Measurements from ENCODE around the gene MPRIP. TPM values are rescaled to one million over a fixed set of nuclear protein-coding genes. Genes with fewer than 3 reads are reported as not detected.

Gene MPRIP
- polyA plus RNA-seq, 1 donor from 2014 or later, result 47.3 TPM

DNA sequence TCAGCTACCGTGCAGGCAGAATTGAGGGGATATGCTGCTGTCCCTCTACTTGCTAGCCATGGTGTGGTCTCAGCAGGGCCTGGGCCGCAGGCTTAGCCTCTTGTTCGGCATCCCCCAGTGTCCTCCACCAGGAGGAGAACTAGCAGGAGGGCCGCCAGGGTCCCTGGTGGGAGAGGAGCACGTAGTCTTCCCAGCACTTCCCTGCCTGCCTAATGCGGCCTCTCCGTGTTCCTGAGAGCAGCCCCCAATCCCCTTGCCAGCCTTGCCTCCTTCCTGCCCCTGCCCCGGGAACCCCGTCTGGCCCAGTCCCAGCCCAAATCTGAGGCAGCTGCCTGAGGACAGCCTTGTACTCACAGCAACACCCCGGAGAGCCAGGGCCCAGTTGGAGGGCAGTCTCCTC is 125.7 kb downstream of the MPRIP start:
- Histone ChIP-seq H3F3A (ENCODE audit: insufficient read depth, low read length, poor library complexity, severe bottlenecking) (no peaks in the 10 kb centered on the region), H3K27ac (ENCODE audit: low read length) (no peak overlapping the region), H3K27me3 (ENCODE audit: insufficient read depth, low read depth, low read length) (no peaks in the 10 kb centered on the region), H3K4me2 (ENCODE audit: low read length) (no peak overlapping the region), H3K79me2 (replicated peaks; ENCODE audit: insufficient read depth, low read length) (no peaks in the 10 kb centered on the region), H3K9me3 (ENCODE audit: low read length) (no peaks in the 10 kb centered on the region), H3K9ac (ENCODE audit: low read length) (no peak overlapping the region), H2AFZ (ENCODE audit: low read depth, low read length) (no peak overlapping the region), H3K4me3 (ENCODE audit: low read length) (no peak overlapping the region), H3K36me3 (ENCODE audit: insufficient read depth, low read length) (no peaks in the 10 kb centered on the region), H3K9me2 (ENCODE audit: insufficient read depth, low read length) (no peaks in the 10 kb centered on the region), H4K20me1 (ENCODE audit: insufficient read depth) (no peaks in the 10 kb centered on the region)
- no peak for TF ChIP-seq RAD21 (conservative IDR thresholded peaks at IDR 0.05)
- TF ChIP-seq, protein P1, sequence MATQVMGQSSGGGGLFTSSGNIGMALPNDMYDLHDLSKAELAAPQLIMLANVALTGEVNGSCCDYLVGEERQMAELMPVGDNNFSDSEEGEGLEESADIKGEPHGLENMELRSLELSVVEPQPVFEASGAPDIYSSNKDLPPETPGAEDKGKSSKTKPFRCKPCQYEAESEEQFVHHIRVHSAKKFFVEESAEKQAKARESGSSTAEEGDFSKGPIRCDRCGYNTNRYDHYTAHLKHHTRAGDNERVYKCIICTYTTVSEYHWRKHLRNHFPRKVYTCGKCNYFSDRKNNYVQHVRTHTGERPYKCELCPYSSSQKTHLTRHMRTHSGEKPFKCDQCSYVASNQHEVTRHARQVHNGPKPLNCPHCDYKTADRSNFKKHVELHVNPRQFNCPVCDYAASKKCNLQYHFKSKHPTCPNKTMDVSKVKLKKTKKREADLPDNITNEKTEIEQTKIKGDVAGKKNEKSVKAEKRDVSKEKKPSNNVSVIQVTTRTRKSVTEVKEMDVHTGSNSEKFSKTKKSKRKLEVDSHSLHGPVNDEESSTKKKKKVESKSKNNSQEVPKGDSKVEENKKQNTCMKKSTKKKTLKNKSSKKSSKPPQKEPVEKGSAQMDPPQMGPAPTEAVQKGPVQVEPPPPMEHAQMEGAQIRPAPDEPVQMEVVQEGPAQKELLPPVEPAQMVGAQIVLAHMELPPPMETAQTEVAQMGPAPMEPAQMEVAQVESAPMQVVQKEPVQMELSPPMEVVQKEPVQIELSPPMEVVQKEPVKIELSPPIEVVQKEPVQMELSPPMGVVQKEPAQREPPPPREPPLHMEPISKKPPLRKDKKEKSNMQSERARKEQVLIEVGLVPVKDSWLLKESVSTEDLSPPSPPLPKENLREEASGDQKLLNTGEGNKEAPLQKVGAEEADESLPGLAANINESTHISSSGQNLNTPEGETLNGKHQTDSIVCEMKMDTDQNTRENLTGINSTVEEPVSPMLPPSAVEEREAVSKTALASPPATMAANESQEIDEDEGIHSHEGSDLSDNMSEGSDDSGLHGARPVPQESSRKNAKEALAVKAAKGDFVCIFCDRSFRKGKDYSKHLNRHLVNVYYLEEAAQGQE (IDR thresholded peaks at IDR 0.05; ENCODE audit: borderline replicate concordance), result no peak
- no peak for TF ChIP-seq SMC3 (conservative IDR thresholded peaks at IDR 0.05; ENCODE audit: poor library complexity)
- no peak for TF ChIP-seq EP300 (conservative IDR thresholded peaks at IDR 0.05; ENCODE audit: poor library complexity, severe bottlenecking)
- no peak for TF ChIP-seq EZH2 (IDR thresholded peaks at IDR 0.05; ENCODE audit: borderline replicate concordance, insufficient read depth, low read length, poor library complexity, severe bottlenecking)
- TF ChIP-seq, protein P2, sequence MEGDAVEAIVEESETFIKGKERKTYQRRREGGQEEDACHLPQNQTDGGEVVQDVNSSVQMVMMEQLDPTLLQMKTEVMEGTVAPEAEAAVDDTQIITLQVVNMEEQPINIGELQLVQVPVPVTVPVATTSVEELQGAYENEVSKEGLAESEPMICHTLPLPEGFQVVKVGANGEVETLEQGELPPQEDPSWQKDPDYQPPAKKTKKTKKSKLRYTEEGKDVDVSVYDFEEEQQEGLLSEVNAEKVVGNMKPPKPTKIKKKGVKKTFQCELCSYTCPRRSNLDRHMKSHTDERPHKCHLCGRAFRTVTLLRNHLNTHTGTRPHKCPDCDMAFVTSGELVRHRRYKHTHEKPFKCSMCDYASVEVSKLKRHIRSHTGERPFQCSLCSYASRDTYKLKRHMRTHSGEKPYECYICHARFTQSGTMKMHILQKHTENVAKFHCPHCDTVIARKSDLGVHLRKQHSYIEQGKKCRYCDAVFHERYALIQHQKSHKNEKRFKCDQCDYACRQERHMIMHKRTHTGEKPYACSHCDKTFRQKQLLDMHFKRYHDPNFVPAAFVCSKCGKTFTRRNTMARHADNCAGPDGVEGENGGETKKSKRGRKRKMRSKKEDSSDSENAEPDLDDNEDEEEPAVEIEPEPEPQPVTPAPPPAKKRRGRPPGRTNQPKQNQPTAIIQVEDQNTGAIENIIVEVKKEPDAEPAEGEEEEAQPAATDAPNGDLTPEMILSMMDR (IDR thresholded peaks at IDR 0.05; ENCODE audit: poor library complexity, severe bottlenecking), result no peak
- no peak for TF ChIP-seq MXI1 (conservative IDR thresholded peaks at IDR 0.05; ENCODE audit: poor library complexity, severe bottlenecking)
- no peak for TF ChIP-seq POLR2AphosphoS5 (IDR thresholded peaks at IDR 0.05)
- TF ChIP-seq TAF1 (IDR thresholded peaks at IDR 0.05; ENCODE audit: low read depth), result no peak

DNA sequence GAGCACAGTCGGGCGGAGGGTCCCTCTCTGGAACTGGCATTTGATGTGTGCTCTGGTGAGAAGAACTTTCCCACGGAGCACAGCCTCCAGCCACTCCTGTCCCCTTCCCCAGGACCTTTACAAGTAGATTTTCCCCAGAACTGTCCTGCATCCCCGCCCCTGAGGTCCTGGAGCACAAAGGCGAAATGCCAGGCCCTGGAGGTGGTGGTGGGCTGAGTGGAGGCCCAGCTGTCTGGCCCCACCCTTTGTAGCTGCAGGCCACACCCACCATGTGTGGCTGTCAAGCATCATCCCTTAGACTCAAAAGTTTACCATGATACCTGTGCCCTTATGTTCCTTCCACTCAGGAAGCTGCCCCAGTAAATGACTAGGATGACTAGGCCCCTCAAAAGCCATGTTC is 126.1 kb downstream of the MPRIP start:
- Histone ChIP-seq H4K20me1 (ENCODE audit: insufficient read depth) (no peaks in the 10 kb centered on the region), H3K27ac (ENCODE audit: low read length) (no peak overlapping the region), H2AFZ (ENCODE audit: low read depth, low read length) (no peak overlapping the region), H3K9me3 (ENCODE audit: low read length) (no peaks in the 10 kb centered on the region), H3K9ac (ENCODE audit: low read length) (no peak overlapping the region), H3K4me3 (ENCODE audit: low read length) (no peak overlapping the region), H3K36me3 (ENCODE audit: insufficient read depth, low read length) (no peaks in the 10 kb centered on the region), H3K4me2 (ENCODE audit: low read length) (no peak overlapping the region), H3K79me2 (replicated peaks; ENCODE audit: insufficient read depth, low read length) (no peaks in the 10 kb centered on the region), H3F3A (ENCODE audit: insufficient read depth, low read length, poor library complexity, severe bottlenecking) (no peaks in the 10 kb centered on the region), H3K27me3 (ENCODE audit: insufficient read depth, low read depth, low read length) (no peaks in the 10 kb centered on the region), H3K9me2 (ENCODE audit: insufficient read depth, low read length) (no peaks in the 10 kb centered on the region)
- TF ChIP-seq, protein P2 (IDR thresholded peaks at IDR 0.05; ENCODE audit: poor library complexity, severe bottlenecking), result no peak
- TF ChIP-seq POLR2AphosphoS5 (IDR thresholded peaks at IDR 0.05) (no peak), EP300 (conservative IDR thresholded peaks at IDR 0.05; ENCODE audit: poor library complexity, severe bottlenecking) (no peak), SMC3 (conservative IDR thresholded peaks at IDR 0.05; ENCODE audit: poor library complexity) (no peak), RAD21 (conservative IDR thresholded peaks at IDR 0.05) (no peak), MXI1 (conservative IDR thresholded peaks at IDR 0.05; ENCODE audit: poor library complexity, severe bottlenecking) (no peak)
